Glomerular endothelial cell (primary cell): ENCODE measurements around the gene TMTC1. TPM values are rescaled to one million over a fixed set of nuclear protein-coding genes. Genes with fewer than 3 reads are reported as not detected.

Source experiments
- DNase-seq: peaks from one replicate; pipeline ENCODE4 v3.0.0-alpha.2; 2011; ENCODE audit warnings: low read depth, low spot score; ENCODE audit errors: extremely low read depth
- total RNA-seq: library from RNA; depleted of rRNA; stranded (reverse); fragments of >200 nt; gene quantifications from 2 replicates; pipeline ENCODE4 v1.2.3, GENCODE V29; 2015

Gene TMTC1
- total RNA-seq, 1 donor from 2014 or later, result 4.7 TPM

DNA sequence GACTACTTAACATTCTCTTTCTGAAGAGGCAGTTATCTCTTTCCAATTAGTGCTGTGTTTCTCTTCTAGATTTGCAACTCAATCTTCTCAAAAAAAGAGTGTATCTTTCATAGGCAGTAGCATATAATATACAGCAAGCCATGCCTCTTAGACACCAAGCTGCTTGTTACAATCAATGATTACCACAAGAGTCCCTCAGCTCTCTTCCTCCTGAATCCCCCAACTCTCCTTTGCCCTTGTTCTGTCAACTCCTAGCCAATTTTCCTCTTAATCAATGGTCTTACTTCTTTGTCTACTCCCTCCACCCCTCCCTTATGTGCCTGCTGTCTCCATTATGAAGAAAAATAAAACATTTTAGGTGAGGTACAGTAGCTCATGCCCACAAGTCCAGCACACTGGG is 2.6 kb downstream of the TMTC1 start:
- DNase-seq, result no peak

DNA sequence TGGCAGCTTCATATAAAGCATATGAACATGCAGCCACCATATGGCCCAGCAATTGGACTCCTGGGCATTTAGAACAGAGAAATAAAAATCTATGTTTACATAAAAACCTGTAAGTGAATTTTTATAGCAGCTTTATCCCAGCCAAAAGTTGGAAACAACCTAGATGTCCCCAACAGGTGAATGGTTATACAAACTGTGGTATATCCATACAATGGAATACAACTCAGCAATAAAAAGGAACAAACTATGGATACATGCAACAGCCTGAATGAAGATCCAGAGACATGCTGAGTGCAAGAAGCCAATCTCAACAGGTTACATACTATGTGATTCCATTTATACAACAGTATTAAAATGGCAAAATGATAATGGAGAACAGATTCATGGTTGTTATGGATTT is 3.7 kb downstream of the TMTC1 start:
- no peak for DNase-seq

DNA sequence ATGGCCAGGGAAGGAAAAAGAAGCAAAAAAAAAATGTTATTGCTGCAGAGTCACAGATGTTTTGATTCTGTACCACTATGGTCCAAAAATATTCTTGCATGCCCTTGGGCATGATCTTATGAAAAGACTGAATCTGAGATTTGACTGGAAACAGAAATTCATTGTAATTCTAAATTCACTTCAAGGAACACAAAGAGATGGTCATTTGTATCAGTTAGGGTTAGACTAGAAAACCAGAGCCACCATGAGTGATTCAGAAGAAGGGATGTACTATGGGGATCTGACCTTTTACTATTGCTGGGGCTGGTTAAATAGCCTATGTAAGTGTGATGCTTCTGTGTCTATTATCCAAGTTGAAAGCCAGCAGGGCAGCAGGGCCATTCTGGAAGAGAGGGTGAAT is 5.2 kb downstream of the TMTC1 start:
- no peak for DNase-seq

DNA sequence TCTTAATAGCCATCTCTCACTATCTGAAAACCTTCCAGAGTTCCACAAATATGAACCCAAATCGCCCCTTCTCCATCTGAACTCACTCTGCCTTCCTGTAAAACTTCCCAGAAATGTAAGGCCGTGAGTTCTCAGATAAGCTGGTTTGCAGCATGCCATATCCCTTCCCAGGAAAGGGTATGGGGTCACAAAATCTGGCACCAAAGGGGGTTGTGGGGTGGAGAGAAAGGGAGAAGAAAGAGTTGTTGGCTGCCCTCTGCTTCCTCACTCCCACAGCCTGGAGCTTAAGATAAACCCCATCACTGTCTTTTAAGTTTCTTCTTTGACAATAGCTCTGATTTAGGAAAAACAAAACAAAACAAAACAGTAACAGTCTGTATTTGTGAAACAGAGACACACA is 10.7 kb downstream of the TMTC1 start:
- DNase-seq, result no peak

DNA sequence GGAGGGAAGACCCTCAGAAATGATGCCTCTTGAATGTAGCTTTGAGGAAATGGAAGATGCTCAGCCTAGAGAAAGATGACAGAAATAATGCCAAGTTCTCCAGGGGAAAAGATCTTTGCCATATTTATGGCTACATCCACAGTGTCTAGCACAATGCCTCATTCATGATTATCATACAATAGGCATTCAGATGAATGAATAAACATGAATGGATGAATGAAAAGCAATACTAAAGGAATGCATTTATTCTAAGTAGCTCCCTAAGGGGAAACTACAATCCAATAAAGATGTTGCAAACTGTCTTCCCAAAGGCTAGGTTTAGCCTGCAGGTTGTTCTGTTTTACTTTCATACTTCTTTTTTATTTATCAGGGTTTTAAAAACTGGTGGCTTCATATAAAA is 12.0 kb downstream of the TMTC1 start:
- no peak for DNase-seq

DNA sequence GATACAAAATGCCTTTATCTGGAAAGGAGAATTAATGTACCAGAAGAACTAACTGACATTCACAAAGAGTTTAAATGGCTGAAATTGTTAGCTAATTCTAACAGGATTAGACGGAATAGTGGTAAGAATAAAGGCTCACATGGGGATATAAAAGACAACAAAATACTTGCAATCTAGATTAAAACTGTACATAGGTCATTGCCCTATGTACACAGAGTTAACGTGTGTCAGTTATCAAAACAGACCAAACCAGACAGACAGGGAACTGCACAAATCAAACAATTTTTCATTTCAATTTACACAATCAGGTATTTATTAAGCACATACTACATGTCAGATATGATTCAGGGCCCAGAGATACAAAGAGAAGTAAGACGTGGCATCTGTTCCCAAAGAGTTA is 12.6 kb downstream of the TMTC1 start:
- DNase-seq, result no peak

DNA sequence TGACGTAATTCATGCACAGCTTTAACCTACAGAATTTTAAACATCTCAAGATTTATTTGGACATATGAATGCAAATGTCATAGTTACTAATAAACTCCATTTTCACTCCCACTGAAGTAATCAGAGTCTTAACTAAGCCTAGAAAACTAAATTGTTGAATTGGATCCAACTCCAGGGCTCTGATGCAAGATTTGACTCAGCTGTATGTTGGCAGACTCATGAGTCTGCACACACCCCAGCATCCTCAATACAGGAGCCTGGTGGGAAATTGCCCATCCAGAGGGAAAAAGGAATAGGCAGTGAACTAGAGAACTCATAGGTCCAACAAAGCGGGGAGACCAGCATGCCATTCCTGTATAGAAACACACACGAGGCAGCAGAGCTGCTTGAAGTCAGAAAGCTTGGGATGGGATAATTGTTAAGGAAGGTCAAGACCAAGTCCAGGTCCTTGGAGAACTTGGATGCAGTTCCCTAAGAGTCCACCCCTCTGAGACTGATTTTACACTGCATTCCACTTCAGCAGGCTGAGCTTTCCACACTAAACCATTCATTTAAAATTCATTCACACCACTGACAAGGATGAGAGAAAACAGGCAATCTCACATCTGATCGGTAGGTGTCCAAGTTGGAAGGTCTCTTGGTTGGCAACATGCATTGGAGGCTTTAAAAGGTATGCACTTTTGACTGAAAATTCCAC is 14.4 kb downstream of the TMTC1 start:
- no peak for DNase-seq

DNA sequence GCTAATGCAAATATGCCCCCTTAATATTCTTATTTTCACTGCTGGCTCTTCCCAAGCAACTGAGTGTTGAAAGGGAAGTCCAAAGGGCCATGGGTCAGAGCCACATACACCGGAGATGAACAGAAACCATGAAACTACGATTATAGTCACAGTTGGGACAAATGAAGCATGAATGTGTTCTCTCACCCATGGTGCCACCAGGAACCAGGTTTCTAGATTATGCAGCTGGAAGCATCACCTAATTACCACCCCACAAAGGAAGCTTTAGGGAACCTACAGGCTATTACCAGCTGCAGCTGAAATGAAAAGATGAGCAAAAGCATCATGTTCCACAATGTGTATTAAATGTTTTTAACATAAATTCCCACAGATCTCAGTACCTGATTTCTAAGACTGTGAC is 15.4 kb downstream of the TMTC1 start:
- DNase-seq, result no peak

DNA sequence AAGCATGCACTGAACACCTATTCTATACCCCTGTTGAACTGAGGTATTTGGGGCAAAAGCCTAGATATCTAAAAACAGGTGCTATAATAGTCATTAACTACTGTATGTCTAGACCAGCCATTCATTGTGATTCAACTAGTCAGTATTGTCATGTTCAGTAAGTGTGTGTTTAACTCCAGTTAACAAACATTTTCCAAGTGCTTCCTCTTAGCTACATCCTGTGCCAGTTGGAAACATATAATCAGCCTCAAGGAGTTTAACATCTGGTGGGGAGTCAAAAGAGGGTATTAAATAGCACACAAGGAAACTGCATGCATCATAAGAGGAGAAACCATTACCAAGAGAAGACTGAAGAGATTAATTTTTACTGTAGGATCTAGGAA is 20.4 kb downstream of the TMTC1 start:
- DNase-seq, result no peak

DNA sequence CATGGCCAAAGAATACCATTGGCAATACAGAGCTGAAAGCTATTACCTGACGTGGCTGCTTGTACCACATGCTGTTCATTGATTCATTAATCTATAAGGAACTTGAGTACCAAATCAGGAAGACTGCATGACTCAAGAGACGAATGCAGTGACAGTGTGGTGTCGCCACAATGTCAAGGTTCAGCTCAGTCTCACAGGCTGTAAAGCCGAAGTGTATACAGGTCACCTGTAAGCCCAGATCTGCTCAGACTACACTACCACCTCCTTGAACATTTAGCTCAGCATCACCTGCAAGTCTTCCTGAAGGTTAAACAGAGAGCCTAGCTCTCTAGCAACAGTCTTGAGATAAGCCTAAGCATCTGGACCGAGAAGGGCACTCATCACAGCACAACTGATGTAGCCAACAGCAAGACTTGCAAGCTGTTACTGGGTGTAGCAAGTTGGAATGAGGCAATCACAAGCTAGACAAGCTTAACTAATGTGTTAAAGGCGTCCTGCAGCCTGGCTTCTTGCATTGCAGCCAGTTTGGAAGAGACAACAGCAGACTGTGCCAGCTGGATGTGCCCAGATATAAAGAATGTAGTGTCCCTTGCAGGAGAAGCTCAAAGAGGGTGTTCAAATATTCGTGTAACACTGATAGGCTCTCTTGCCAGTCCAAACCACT is 21.0 kb downstream of the TMTC1 start:
- no peak for DNase-seq

DNA sequence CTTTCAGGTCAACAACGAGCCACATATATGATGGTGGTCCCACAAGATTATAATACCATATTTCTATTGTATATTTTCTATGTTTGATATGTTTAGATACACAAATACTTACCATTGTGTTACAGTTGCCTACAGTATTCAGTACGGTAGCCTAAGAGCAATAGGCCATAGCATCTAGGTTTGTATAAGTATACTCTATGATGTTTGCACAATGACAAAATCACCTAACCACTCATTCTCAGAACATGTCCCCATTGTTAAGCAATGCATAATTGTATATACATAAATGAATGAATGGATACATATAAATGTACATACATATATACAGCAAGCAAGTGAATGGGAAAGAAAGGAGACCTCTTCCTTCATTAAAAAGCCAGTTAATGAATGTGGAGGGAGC is 23.8 kb downstream of the TMTC1 start:
- no peak for DNase-seq

DNA sequence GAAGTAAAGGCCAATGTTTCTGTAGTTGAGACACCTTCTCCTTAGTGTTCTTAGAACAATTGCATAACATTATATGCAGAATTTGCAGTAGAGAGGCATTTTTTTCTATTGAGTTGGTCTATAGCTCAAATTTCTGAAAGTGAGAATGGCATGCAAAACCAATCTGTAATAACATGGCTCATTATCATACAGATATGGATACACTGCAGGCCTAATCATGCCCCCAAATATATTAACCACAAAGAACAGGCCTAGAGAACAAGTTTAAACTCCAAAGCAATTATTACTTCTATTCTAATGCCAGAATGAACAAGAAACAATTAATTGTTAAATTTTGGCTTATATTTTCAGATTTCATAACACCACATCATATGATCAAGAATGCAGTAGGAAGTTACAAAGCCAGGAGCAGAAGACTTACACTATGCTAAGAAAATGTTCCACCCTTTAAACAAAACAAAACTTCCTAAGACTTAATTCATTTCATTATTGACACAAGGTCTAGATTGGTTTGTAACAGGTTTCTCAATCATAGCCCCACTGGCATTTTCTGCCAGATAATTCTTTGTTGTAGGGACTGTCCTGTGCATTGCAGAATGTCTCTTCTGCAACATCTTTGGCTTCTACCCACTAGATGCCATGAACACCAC is 26.9 kb downstream of the TMTC1 start:
- no peak for DNase-seq

DNA sequence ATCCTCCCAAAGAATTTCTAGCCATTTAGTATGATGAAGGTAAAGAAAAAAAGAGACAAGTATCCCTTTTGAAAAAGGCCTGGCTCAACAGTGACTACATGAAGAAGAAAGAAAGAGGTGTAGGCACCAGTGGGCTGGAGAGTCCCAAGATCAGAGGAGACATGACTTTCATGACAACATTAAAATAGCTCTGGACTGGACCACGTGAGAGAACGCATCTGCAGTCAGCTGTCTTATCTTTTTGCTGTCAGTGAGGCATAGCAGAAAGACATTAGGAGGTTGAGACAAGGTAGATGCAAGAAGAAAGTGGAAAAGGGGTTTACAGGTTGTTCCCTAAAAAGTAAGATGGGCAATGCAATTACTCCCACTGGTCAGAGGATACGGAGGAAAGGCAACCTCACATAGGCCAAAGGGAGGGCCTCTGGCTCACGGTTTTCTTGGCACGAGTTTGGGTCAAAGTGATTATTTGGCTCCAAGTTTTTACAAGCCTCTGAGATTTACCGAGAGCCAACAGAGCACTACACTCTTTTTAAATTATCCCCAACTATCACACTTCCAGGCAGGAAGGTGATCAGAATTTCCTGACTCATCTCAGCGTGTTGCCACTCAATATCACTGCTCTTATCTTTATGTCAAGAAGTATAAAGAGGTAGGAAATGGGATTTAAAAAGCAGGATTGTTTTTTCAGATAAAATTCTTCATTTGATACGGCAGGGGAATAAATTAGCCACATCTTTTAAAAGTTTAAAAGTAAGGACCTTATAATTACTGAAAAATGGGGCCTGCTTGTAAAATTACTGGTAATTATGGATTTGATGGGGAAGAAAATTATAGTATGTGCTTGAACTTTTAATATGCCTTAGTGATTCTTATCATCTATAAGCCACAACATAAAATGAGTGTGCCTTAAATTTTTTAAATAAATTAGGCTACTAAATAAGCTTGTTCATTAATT is 29.2 kb downstream of the TMTC1 start:
- DNase-seq, result no peak

DNA sequence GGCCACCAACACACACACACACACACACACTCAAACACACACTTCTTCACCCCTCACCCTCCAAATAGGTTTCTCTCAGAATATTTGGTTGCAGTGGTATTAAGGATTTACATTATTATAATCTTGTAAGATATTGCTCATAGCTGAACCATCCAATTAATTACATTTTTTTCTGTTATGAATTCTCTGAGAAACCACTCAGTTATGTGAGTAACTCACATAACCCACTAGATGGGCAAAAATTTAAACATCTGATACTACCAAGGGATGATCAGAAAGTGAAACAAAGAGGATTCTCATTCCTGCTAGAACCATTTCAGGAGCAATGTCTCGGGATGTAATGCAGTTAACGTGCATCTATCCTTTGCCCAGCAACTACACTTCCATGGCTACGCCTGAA is 31.6 kb downstream of the TMTC1 start:
- DNase-seq, result no peak

DNA sequence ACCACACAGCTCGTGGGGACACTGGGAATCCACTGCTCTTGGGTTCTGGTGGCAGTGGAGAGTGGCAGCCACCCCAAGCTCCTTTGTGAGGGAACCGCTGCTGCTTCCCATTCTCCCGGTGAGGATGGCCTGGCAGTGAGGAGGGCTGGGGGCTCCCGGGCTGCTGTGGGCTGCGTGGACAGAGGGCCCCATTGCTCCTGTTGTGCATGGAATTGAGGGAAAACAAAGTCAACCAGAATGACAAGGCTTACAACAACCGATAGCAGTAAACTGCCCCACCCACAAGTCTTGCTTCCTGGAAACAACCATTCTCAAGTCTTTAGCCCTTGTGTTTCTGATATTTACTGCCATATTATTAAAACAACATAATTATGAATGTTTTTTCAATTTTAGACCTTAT is 32.1 kb downstream of the TMTC1 start:
- DNase-seq, result no peak

DNA sequence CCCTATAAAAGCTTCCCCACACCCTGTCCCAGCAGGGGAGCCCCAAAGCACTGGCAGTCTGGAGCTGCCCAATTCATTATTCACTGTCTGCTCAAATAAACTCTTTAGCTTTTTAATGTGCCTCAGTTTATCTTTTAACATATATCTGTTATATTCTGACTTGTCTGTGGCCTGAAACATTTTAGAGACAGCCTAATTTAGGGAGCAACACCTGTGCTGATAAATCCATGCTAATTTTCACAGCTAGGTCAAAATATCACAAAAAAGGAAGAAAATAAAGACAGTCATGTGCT is 32.9 kb downstream of the TMTC1 start:
- DNase-seq, result no peak

DNA sequence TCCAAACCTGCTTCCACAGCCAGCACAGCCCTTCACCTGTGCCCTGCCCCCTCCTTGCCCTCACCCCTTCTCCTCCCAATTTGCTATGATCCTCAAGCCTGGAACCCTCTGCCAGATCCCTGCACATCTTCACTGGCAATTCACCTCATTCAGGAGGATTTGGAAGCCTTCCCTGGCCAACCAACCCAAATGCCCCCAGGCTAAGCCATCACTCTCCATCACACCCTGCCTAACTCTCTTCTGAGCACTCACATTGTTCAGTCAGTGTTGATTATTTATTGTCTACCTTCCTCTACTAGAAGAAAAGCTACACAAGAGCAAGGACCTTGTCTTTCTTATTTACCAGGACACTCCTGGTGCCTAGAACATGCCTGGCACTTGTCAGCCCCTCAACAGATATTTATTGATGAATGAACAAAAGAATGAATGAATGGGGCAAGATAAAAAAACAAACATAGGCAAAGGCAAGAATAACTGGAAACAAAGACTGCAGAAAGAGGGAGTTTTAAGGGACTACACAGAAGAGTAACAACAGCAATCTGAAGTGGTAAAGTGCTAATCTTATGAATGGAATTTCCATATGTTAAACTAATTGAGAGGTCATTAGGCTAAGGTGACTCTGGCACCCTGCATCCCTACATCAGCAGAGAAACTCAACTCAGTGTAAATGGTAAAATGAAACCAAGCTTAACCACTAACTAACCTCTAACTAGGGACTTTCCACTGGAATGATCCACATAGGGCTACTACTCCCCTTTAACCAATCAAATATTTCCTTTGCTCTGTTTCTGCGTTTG is 33.4 kb downstream of the TMTC1 start:
- DNase-seq, result no peak

DNA sequence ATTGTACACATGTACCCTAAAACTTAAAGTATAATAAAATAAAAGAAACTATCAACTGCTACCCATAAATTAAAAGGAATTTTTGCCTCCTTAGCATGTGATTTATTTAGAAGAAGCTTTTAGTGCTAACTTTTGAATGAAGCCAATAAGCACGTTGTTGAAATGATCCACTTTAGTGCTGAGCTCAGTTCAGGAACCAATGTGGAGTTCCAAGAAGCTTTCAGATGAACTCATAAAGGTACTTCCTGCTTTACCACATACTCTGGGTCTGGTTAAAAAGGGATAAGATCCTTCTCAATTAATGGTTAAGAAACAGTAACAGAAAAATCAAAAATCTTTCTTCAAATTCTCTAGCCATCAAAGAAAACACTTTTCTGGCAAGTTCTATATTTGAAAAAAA is 39.4 kb downstream of the TMTC1 start:
- no peak for DNase-seq

DNA sequence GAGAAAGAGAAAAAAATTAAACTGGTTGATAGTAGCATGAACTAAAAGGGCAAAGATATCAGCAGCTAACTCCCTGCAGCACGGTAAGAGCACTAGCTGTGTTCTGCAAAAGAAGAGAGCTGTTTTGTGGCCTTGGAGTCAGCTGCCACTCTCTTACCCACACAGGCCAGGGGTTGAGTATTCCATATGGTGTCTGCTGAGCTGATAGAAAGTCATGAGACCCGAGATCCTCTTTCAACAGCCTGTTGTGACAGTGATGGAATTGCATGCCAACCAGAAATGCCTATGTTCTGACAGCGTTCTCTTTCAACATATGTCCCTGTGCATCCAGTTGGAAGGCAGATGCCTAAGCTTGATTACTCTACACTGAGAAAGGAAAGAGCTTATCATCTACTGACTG is 39.9 kb downstream of the TMTC1 start:
- DNase-seq, result no peak

DNA sequence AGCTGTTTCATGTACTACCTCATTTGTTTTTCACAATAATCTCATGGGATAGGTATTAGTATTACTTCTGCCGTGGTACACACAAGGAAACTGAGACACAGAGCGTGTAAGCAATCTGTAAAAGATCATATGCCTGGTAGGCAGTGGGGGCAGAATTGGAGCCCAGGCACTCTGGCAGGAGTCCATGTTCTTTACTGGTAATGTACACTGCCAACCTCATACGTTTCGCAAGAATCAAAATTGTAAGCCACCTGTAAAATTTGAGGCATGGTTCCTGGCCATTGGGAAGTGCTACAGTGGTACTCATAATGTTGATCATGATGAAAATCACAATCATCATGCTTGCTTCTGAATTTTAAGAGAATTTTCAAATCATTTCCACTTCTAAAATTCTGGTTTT is 40.7 kb downstream of the TMTC1 start:
- DNase-seq, result no peak

DNA sequence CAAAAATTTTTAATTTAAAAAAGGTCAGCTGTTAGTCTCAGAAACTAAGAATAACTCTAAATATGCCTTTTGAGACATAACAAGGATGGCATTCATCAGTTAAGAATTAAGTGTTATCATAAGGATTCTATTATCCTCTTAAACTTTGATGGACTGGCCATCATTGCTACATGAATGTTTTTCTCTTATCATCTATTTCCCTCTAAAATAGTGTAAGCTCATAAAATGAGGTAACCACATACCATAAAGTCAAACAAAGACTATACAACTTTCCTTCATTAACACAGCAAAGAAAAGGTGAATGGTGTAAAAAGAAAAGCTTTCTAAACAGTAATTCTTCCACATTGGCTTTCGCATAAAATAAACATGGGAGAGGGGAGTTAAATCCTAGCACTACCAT is 41.1 kb downstream of the TMTC1 start:
- DNase-seq, result no peak
